Activated CD4-positive, alpha-beta T cell treated with anti-CD3 and anti-CD28 coated beads, Interleukin-2, amount 10 ng/mL, durations not matched to agents 24 days and 14 days (primary cell): Measurements from ENCODE around the gene NUSAP1. TPM values are rescaled to one million over a fixed set of nuclear protein-coding genes. Genes with fewer than 3 reads are reported as not detected.
A peak's percentile ranks its signal among the peaks of the same experiment; 100 is the strongest.
"Not testable (repeated sequence)": the region's sequence is repeated elsewhere in the genome, so short reads cannot be mapped to it uniquely, and the experiment has no call there.

ENCODE experiments used
- DNase-seq: peaks from one replicate; pipeline ENCODE4 v3.0.0; 2022
- H3K27ac Mint-ChIP-seq: one replicate; pipeline ENCODE4 v1.8.0; 2022; ENCODE audit warnings: mild to moderate bottlenecking, mixed read lengths
- H3K27me3 Mint-ChIP-seq: one replicate; pipeline ENCODE4 v1.8.0; 2022; ENCODE audit warnings: mixed read lengths
- H3K36me3 Mint-ChIP-seq: one replicate; pipeline ENCODE4 v1.8.0; 2022; ENCODE audit warnings: low read depth, mild to moderate bottlenecking, mixed read lengths
- H3K4me1 Mint-ChIP-seq: one replicate; pipeline ENCODE4 v1.8.0; 2021; ENCODE audit warnings: mixed read lengths
- H3K4me3 Mint-ChIP-seq: one replicate; pipeline ENCODE4 v1.8.0; 2022; ENCODE audit warnings: mild to moderate bottlenecking, moderate library complexity, mixed read lengths
- H3K9me3 Mint-ChIP-seq: one replicate; pipeline ENCODE4 v1.8.0; 2021; ENCODE audit warnings: mixed read lengths
- intact Hi-C: fragments of 100-400 bp; cut with micrococcal nuclease; formaldehyde crosslinking; loops from one replicate; pipeline ENCODE4 v1.15.1; 2023
- total RNA-seq: library from RNA; stranded (reverse); gene quantifications from 2 replicates; pipeline ENCODE4 v1.2.3, GENCODE V29; 2022

NUSAP1 gene
- total RNA-seq, 1 donor from 2014 or later = 115 TPM

DNA sequence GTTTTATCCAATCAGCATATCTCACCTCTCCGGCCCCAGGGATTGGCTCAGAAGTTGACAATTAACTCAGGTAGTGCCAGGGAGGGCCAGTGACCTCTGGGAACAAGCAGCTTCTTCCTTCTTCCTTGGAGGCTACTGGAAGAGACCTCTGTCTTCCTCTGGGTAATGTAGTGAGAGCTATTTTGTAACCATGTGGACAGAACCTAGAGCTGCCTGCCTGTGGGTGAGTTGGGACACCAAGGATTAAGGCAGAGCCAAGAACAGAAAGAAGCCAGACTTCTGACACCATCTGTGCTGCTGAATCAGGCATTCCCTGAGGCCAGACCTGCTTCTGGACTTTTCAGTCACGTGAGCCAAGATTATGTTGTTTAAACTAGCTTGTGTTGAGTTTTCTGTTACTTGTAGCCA is 75.6 kb downstream of the NUSAP1 start:
- peaks cover 6% of the 10 kb centered on the region for H3K4me1 Mint-ChIP-seq
- H3K27ac Mint-ChIP-seq = no peak overlapping the region
- H3K36me3 Mint-ChIP-seq = no peaks in the 10 kb centered on the region
- no peak for DNase-seq
- no peaks in the 10 kb centered on the region for H3K27me3 Mint-ChIP-seq
- no peak overlapping the region for H3K4me3 Mint-ChIP-seq
- H3K9me3 Mint-ChIP-seq = no peaks in the 10 kb centered on the region
- intact Hi-C loops = no loop called here

DNA sequence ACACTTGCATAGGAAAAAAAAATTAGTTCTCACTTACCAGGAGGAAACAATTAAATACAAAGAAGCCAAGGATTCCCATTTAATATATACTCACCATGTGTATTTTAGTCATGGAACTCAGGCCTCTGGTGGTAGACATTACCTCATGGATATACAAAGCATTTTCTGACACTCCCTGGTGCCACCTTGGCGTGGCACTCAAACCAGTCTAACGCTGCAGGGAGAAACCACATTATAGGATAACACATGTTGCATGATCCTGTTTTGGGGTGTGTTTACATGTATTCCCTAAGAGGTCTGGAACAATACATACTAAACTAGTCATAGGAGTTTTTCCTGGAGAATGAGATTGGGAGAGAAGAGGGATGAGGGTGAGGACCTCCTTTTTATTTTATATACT is 78.3 kb downstream of the NUSAP1 start:
- intact Hi-C loops = no loop called here
- H3K27ac Mint-ChIP-seq = no peak overlapping the region
- no peak overlapping the region for H3K4me3 Mint-ChIP-seq
- peaks cover 9% of the 10 kb centered on the region for H3K4me1 Mint-ChIP-seq
- H3K36me3 Mint-ChIP-seq = peaks cover 2% of the 10 kb centered on the region
- DNase-seq = no peak
- H3K27me3 Mint-ChIP-seq = no peaks in the 10 kb centered on the region
- no peaks in the 10 kb centered on the region for H3K9me3 Mint-ChIP-seq

DNA sequence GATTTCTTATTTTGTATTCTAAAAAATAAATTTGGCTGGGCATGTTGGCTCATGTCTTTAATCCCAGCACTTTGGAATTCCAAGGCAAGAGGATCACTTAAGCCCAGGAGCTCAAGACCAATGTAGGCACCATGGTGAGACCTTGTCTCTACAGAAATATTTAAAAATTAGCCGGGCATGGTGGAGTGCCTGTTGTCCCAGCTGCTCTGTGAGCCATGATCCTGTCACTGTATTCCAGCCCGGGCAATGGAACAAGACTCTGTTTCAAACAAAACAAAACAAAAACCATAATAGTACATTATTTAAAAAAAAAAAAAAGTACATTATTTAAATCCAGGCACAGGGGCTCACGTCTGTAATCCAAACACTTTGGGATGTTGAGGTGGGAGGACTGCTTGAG is 78.8 kb downstream of the NUSAP1 start:
- Mint-ChIP-seq H3K27me3 (no peaks in the 10 kb centered on the region), H3K9me3 (no peaks in the 10 kb centered on the region), H3K4me3 (no peak overlapping the region), H3K27ac (no peak overlapping the region), H3K4me1 (peaks cover 12% of the 10 kb centered on the region), H3K36me3 (peaks cover 6% of the 10 kb centered on the region)
- DNase-seq = no peak
- intact Hi-C loops = no loop called here

DNA sequence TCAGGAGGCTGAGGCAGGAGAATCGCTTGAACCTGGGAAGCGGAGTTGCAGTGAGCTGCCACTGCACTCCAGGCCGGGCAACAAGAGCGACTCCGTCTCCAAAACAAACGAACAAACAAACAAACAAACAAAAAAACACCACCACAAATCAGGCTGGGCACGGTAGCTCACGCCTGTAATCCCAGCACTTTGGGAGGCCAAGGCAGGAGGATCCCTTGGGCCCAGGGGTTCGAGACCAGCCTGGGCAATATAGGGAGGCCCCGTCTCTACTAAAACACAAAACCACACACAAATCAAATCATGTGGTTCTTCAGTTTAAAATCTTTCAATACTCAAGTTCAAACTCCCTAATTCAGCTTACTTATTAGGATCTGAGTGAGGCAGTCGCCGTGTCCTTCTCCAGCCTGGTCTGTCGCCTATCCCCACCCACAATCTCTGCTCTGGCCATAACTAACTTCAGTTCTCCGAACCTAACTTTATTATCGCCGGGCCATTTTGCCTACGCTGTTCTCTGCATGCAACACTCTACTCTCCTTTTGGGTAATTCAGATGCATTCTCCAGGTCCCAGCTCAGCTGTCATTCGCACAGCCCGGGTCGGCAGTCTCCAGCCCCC is 83.6 kb downstream of the NUSAP1 start:
- DNase-seq = peak; percentile 62
- H3K36me3 Mint-ChIP-seq = peaks cover 13% of the 10 kb centered on the region
- H3K4me1 Mint-ChIP-seq = peaks cover 37% of the 10 kb centered on the region
- H3K27ac Mint-ChIP-seq = peak overlapping the region; percentile 97
- H3K9me3 Mint-ChIP-seq = no peaks in the 10 kb centered on the region
- intact Hi-C loops = loop anchor here (2.0 kb wide), 1 partner anchor 13 kb away; the partner anchor contains the start of gene NDUFAF1
- H3K27me3 Mint-ChIP-seq = no peaks in the 10 kb centered on the region
- H3K4me3 Mint-ChIP-seq = peak overlapping the region; percentile 100

DNA sequence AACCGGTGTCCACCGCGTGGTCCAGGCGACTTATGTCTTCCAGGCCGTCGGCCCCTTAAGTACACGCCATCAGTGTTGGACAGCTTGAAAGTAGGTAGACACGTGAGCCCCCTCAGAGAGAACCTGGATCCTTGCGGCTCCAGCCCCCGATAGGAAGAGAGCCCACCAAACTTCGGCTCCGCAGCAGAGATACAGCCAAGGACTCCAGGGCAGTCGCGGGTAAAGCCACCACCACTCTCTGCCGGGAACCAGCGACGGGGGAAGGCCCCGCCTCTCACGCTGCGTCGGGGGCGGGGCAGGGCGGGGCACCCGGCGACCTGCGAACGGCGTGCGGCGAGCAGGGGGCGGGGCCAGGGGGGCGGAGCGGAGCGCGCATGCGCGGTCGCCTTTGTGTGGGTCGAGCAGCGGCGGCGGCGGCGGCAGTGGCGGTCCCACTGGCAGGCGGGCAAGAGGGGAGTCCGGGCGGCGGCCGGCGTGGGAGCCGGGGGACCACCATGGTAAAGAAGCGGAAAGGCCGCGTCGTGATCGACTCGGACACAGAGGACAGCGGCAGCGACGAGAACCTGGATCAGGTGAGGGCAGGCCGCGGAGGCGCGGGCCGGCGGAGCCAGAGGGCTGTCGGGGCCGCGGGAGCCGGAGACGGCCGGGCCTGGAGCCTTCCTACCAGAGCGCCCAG is 84.2 kb downstream of the NUSAP1 start, which contains the start of gene RTF1:
TSS of gene RTF1 (plus strand) at position 354 of the 676 bp plus-strand sequence. CDS start at position 375, 21 bp downstream.
- DNase-seq = peak; percentile 100
- intact Hi-C loops = loop anchor here (1.0 to 2.0 kb wide), 3 partner anchors 14 to 186 kb away; partner anchors contain the start of genes CHP1, NDUFAF1, NUSAP1 and OIP5
- no peaks in the 10 kb centered on the region for H3K9me3 Mint-ChIP-seq
- no peaks in the 10 kb centered on the region for H3K27me3 Mint-ChIP-seq
- H3K4me1 Mint-ChIP-seq = peaks cover 37% of the 10 kb centered on the region
- H3K36me3 Mint-ChIP-seq = peaks cover 13% of the 10 kb centered on the region
- H3K27ac Mint-ChIP-seq = peak within 1 kb of the TSS; percentile 97
- peak within 1 kb of the TSS; percentile 100 for H3K4me3 Mint-ChIP-seq

DNA sequence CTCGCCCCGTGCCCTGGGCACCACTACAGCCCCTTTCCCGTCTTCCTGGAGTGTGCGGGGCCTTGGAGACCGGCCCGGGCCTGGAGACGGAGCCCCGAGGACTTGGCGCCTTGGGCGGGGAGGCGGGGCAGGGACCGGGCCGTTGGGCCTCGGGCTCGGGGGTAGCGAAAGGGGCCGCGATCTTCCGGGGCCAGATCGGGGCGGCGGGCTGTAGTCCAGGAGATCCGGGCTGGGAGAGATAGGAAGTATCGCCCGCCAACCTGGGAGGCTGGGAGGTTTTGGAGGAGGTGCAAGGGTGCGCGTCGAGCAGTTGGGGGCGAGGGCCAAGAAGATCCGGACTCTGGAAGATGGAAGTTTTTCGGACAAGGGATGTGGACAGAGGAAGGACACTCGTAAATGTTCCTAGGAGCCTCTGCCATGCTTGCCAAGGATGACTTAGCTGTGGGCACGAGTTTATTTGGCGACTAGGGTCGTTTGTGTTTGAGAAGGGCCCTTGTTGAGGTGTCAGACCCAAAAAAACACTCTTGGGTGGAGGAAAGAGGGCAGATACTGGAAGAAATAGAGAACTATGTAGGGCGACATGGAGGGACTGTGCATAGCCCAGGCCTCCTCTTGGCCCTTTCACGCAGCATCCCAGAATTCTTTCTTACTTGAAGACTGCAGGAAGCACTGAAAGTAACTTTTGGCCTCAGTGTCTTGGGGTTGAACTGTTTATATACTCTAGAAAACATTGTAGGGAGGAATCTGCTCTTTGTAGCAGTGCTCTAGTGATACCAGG is 84.9 kb downstream of the NUSAP1 start:
- Mint-ChIP-seq H3K4me1 (peaks cover 37% of the 10 kb centered on the region), H3K36me3 (peaks cover 14% of the 10 kb centered on the region), H3K27ac (peak overlapping the region; percentile 88), H3K27me3 (no peaks in the 10 kb centered on the region), H3K4me3 (peak overlapping the region; percentile 100), H3K9me3 (no peaks in the 10 kb centered on the region)
- DNase-seq = peak; percentile 85
- intact Hi-C loops = loop anchor here (1.0 to 2.0 kb wide), 4 partner anchors 12 to 186 kb away; partner anchors contain the start of genes CHP1, NDUFAF1, NUSAP1 and OIP5

DNA sequence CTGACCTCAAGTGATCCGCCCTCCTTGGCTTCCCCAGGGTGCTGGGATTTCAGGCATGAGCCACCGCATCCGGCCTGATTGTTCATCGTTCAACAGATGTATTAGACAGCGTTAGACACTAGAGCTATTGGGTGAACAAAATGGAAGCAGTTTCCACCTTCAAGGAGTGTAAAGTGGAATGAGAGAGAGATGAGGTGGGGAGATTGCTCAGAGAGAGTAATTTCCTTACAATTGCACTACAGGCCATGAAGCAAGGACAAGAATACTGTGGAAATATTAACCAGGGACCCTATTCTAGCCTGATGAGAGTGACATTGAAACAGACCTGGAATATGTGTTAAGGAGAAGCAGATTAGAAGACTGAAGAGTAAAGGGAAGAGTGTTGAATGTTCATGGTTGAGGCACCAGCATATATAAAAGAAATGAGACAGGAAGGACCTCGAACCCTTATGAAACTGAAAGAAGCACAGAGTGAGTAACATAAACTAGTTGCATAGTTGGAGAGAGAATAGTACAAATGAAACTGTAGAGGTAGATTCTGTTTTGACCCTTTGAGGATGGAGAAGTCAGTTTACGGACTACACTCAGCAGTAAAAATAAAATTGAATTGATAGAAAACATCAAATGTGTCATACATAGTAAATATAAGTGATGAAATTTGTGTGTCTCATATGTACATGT is 91.4 kb downstream of the NUSAP1 start:
- Mint-ChIP-seq H3K27ac (peak overlapping the region; percentile 85), H3K4me1 (peaks cover 29% of the 10 kb centered on the region), H3K27me3 (no peaks in the 10 kb centered on the region), H3K4me3 (peak overlapping the region; percentile 59), H3K9me3 (no peaks in the 10 kb centered on the region), H3K36me3 (peaks cover 8% of the 10 kb centered on the region)
- intact Hi-C loops = loop anchor here (5.0 kb wide), 1 partner anchor 68 kb away; the partner anchor contains the start of gene ITPKA
- peak; percentile 71 for DNase-seq

DNA sequence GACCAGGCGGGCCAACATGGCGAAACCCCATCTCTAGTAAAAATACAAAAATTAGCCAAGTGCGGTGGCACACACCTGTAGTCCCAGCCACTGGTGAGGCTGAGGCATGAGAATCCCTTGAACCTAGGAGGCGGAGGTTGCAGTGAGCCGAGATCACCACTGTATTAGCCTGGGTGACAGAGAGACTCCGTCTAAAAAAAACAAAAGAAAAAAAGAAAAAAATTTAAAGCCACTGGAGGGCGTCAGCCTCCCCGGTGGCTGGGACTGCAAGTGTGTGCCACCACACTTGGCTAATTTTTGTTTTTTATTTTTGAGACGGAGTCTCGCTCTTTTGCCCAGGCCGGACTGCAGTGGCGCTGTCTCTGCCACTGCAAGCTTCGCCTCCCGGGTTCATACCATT is 92.1 kb downstream of the NUSAP1 start:
- Mint-ChIP-seq H3K4me1 (peaks cover 35% of the 10 kb centered on the region), H3K4me3 (peak overlapping the region; percentile 59), H3K36me3 (peaks cover 10% of the 10 kb centered on the region), H3K27me3 (no peaks in the 10 kb centered on the region), H3K27ac (peak overlapping the region; percentile 85), H3K9me3 (no peaks in the 10 kb centered on the region)
- no peak for DNase-seq
- intact Hi-C loops = loop anchor here (5.0 kb wide), 1 partner anchor 67 kb away; the partner anchor contains the start of gene ITPKA

DNA sequence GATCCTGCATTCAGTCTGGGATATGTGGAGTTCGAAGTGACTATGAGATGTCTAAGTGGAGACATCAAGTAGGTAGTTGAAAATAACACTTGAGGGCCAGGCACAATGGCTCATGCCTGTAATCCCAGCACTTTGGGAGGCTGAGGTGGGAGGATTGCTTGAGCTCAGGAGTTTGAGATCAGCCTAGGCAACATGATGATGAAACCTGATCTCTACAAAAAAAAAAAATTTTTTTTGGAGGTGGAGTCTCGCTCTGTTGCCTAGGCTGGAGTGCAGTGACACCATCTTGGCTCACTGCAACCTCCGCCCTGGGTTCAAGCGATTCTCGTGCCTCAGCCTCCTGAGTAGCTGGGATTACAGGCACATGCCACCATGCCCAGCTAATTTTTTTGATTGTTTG is 93.2 kb downstream of the NUSAP1 start:
- peak overlapping the region; percentile 31 for H3K27ac Mint-ChIP-seq
- H3K27me3 Mint-ChIP-seq, H3K36me3 Mint-ChIP-seq, DNase-seq, H3K9me3 Mint-ChIP-seq, intact Hi-C loops, H3K4me3 Mint-ChIP-seq: not testable (repeated sequence)
- H3K4me1 Mint-ChIP-seq = peaks cover 29% of the 10 kb centered on the region

DNA sequence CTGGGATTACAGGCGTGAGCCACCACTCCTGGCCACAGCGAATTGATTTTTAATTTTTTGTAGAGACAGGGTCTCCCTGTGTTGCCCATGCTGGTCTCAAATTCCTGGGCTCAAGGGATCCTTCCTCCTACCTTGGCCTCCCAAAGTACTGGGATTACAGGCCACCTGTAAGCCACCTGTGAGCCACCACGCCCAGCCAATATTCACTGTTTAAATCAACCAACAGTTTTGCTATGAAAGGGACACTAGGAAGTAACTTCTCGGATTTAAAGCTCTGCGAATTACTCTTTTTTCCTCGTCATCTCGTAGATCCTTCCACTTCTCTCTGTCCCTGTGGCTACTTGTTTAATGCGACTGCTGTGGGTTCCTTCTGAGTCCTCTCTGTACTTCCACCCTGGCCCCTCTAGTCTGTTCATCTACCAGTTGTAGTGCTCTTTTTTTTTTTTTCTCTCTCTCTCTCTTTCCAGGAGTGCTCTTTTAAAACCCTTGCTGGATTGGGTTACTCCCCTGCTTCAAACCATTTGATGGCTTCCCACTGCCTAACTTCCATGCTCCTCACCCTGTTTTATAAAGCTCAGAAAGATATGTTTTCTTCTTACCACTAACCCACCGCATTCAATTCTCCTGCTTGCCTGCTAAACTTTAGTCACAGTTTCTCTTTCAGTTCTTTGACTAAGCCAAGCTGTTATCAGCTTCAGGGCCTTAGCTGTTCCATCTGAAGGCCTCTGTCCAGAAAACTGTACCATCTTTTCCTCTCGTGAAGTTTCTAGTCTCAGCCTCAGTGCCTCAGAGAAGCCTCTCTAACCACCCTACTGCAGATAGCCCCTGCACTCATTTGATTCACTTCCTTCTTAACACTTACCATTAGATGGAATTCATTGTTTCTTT is 96.6 kb downstream of the NUSAP1 start:
- H3K4me3 Mint-ChIP-seq = peak overlapping the region; percentile 82
- intact Hi-C loops = loop anchor here (1.0 kb wide), 1 partner anchor 11 kb away; no protein-coding TSS in a partner anchor
- no peaks in the 10 kb centered on the region for H3K9me3 Mint-ChIP-seq
- H3K27me3 Mint-ChIP-seq = no peaks in the 10 kb centered on the region
- peak overlapping the region; percentile 93 for H3K27ac Mint-ChIP-seq
- H3K36me3 Mint-ChIP-seq = peaks cover 10% of the 10 kb centered on the region
- peak; percentile 77 for DNase-seq
- peaks cover 24% of the 10 kb centered on the region for H3K4me1 Mint-ChIP-seq
